ENCODE measurements around the gene KMT2A. TPM values are rescaled to one million over a fixed set of nuclear protein-coding genes. Genes with fewer than 3 reads are reported as not detected.

The KMT2A gene
- total RNA-seq, 1 experiment from 2014 or later, result 62.0 TPM

DNA sequence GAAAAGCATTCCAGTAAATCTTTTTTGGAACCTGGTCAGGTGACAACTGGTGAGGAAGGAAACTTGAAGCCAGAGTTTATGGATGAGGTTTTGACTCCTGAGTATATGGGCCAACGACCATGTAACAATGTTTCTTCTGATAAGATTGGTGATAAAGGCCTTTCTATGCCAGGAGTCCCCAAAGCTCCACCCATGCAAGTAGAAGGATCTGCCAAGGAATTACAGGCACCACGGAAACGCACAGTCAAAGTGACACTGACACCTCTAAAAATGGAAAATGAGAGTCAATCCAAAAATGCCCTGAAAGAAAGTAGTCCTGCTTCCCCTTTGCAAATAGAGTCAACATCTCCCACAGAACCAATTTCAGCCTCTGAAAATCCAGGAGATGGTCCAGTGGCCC is 66.9 kb downstream of the KMT2A start:
- Mint-ChIP-seq H3K27ac (no peak overlapping the region; a peak in 2 of 7 replicates), H3K27me3 (ENCODE audit: low read depth) (no peaks in the 10 kb centered on the region; the same call in 1 of the 2 replicates), H3K4me3 (no peak overlapping the region), H3K36me3 (ENCODE audit: insufficient read depth in 1 of 3, low read depth in 3 of 3) (peaks cover 66 to 94% (median 92%) of the 10 kb centered on the region in 3 experiments), H3K4me1 (no peaks in the 10 kb centered on the region), H3K9me3 (no peaks in the 10 kb centered on the region)
- Histone ChIP-seq H2BK20ac (ENCODE audit: low read depth, low read length, poor library complexity, severe bottlenecking) (no peak overlapping the region), H4K8ac (replicated peaks; ENCODE audit: insufficient read length, low read depth, low read length) (no peak overlapping the region), H2AFZ (ENCODE audit: low read length) (no peak overlapping the region), H2BK15ac (ENCODE audit: low read depth, low read length) (no peak overlapping the region), H3K27ac (ENCODE audit: insufficient read length, low read depth, low read length) (no peak overlapping the region), H3K4ac (ENCODE audit: low read depth, low read length) (no peak overlapping the region), H4K20me1 (ENCODE audit: control insufficient read depth, insufficient read depth, insufficient read length) (no peaks in the 10 kb centered on the region), H3K27me3 (ENCODE audit: insufficient read depth, low read length) (no peaks in the 10 kb centered on the region), H3K4me2 (ENCODE audit: insufficient read depth, insufficient read length, low read length) (no peak overlapping the region), H3K79me2 (ENCODE audit: insufficient read depth, low read length) (no peaks in the 10 kb centered on the region), H3K18ac (ENCODE audit: insufficient read length, low read depth, low read length) (no peak overlapping the region), H3K23me2 (ENCODE audit: insufficient read length, low read depth, low read length, poor library complexity, severe bottlenecking) (no peaks in the 10 kb centered on the region), H2BK120ac (ENCODE audit: low read depth, low read length, poor library complexity, severe bottlenecking) (no peak overlapping the region), H3K9ac (ENCODE audit: extremely low read depth, insufficient read length, low read length) (no peak overlapping the region), H3K23ac (ENCODE audit: insufficient read length, low read depth, low read length) (no peak overlapping the region), H3K79me1 (ENCODE audit: insufficient read depth, low read depth, low read length, poor library complexity, severe bottlenecking) (no peaks in the 10 kb centered on the region), H3T11ph (ENCODE audit: low read length) (no peak overlapping the region), H3K4me1 (ENCODE audit: insufficient read depth, low read length) (no peaks in the 10 kb centered on the region), H4K91ac (ENCODE audit: insufficient read length, low read depth, low read length) (no peak overlapping the region), H3K9me3 (ENCODE audit: control insufficient read depth, low read depth, low read length) (no peaks in the 10 kb centered on the region), H2BK5ac (ENCODE audit: insufficient read length, low read length) (no peak overlapping the region), H3K14ac (ENCODE audit: insufficient read depth, low read length) (no peak overlapping the region), H2AK5ac (ENCODE audit: insufficient read length, low read length) (no peak overlapping the region), H4K5ac (ENCODE audit: insufficient read length, low read depth, low read length) (no peak overlapping the region), H2BK12ac (ENCODE audit: insufficient read length, low read depth, low read length) (no peak overlapping the region), H3K56ac (ENCODE audit: insufficient read length, low read depth, low read length) (no peak overlapping the region)
- TF ChIP-seq, protein P1, sequence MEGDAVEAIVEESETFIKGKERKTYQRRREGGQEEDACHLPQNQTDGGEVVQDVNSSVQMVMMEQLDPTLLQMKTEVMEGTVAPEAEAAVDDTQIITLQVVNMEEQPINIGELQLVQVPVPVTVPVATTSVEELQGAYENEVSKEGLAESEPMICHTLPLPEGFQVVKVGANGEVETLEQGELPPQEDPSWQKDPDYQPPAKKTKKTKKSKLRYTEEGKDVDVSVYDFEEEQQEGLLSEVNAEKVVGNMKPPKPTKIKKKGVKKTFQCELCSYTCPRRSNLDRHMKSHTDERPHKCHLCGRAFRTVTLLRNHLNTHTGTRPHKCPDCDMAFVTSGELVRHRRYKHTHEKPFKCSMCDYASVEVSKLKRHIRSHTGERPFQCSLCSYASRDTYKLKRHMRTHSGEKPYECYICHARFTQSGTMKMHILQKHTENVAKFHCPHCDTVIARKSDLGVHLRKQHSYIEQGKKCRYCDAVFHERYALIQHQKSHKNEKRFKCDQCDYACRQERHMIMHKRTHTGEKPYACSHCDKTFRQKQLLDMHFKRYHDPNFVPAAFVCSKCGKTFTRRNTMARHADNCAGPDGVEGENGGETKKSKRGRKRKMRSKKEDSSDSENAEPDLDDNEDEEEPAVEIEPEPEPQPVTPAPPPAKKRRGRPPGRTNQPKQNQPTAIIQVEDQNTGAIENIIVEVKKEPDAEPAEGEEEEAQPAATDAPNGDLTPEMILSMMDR (conservative IDR thresholded peaks at IDR 0.05), result no peak
- no peak for DNase-seq
- no CpG with 5 or more reads among the region's 3 CpGs for WGBS (ENCODE audit: extremely low coverage, insufficient read length, low lambda C conversion rate)
